GM19043 (cell line): Measurements from ENCODE around the gene EXOC4.

Experiments
- ATAC-seq: cut with Tn5 transposase; IDR thresholded peaks from one replicate; pipeline ENCODE4 v1.9.1; 2021; ENCODE audit warnings: low read depth; ENCODE audit not compliant: unreplicated experiment

The EXOC4 gene

DNA sequence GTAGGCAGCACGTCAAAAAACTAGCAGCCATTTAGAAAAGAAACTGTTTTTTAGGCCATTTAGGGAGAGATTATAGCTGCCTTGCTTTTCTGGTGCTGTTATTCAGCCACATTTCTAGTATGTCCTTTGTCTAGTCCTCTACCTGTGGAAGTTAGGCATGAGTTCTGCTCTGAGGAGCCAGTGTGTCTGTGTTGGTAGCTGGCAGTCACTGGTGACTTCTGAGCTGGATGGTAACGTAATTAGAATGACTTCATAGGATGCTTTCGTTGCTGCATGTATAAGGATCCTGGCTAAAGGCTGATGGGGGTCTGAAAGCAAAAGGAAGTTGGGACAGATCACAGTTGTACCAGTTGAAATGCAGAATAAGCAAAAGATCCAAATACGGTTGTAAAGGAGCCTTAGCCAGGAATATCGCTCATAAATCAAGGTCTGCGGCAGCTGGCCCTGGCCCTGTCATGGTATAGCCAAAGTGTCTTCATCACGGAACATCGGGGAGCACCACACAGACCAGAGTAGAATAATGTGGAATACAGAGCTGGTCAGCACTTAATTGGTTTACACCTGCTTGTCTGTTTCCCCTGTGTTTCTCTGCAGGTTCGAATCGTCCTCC, 226.7 kb downstream of the EXOC4 start:
- no peak for ATAC-seq

DNA sequence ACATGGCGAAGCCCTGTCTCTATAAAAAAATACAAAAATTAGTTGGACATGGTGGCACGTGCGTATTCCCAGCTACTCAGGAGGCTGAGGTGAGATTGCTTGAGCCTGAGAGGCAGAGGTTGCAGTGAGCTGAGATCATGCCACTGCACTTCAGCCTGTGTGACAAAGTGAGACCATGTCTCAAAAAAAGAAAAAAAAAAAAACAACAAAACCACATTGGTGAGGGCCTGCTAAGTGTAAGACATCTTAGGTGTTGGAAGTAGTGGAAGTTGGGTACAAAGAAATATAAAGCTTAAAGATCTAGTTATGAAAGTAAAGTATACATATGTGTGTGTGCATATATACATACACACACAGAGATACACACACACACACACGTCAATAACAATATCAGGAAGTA, 228.0 kb downstream of the EXOC4 start:
- ATAC-seq = no peak

DNA sequence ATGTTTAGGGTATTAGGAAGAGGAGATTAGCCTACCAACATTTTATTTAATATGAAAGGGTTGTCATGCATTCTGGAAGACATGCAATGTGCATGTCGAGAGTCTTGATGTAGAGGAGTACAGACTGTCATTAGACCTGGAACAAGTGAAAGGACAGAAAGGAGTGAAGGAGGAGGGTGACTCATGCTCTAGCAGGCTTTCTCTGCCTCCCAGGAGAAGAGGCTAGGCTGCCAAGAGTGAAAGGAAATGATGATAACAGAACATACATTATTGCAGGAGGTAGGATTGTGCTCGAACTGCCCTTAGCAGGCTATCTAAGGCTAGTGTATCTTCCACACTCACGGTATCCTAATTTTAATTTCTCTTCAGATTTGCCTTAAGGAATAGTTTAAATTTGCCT, 228.8 kb downstream of the EXOC4 start:
- ATAC-seq = no peak

DNA sequence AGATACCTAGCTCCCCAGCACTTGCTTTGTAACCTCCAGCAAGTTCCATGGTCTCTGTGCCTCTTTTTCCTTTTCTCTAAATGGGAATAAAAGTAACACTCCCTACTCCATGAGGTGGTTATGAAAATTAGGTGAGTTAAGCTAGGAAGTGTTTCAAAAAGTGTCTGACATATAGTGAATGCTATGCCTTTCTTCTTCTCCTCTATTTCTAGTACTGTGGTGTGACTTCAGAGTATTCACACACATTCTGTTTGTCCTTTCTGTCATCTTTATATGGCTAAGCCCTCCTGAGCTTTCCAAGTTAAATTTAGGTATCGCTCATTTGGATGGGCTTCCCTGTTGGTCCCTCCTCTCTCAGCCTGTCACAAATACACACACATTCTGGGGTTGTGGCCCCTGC, 229.7 kb downstream of the EXOC4 start:
- no peak for ATAC-seq

DNA sequence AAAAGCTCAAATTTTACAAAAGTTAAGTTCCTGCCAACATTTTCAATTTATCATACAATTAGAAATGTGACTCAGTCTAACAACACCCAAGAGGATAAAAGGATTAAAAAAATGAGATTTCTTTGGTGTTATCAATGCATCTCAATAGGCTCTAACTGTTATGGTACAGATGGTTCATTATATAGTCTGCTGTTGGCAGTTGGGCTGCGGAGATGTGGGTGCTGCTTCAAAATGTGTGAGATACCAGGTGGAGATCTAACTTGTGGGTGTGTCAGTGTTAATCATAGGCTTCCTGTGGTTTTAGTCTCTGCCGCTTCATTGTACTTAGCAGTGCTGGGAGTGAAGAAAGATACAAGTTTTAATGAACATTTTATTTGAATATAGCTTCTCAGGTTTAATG, 231.2 kb downstream of the EXOC4 start:
- ATAC-seq = no peak

DNA sequence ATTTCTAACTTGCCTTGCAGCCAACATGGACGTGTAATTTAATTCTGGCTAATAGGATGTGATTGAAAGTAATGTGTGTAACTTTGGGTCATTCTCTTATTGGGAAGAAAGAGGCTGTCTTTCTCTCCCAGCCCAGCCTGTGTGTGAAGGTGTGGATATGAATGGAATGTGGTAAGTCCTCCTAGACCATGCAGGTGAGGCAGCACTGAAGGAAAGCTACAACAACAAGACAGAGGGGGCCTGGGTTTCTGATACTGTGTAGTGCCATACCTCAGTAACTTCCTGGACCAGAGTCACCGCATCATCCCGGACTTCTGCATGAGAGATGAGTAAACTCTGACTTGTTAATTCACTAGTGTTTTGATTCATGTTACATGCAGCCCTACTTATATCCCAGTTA, 237.0 kb downstream of the EXOC4 start:
- no peak for ATAC-seq

DNA sequence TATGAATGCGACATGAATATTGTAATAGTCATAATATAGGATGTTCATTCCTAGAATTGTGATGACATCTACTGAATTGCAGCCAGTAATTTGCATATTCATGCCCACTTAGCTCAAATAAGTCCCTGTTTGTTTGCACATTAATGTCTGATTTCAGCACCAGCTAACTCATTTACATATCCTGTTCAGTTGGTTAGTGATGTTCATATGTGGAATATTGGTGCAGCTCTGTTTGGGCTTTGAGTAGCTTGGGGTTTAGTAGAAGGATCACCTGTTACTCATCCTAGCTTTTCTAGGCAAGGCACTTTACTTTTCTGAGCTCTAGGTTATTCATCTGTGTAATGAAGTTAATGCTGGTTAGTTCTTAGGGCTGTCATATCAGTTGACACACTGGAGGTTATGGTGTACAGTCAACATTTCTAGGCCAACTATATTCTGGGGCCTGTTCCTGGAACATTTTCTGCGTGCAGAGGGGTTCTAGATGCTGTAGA, 238.4 kb downstream of the EXOC4 start:
- ATAC-seq = no peak

DNA sequence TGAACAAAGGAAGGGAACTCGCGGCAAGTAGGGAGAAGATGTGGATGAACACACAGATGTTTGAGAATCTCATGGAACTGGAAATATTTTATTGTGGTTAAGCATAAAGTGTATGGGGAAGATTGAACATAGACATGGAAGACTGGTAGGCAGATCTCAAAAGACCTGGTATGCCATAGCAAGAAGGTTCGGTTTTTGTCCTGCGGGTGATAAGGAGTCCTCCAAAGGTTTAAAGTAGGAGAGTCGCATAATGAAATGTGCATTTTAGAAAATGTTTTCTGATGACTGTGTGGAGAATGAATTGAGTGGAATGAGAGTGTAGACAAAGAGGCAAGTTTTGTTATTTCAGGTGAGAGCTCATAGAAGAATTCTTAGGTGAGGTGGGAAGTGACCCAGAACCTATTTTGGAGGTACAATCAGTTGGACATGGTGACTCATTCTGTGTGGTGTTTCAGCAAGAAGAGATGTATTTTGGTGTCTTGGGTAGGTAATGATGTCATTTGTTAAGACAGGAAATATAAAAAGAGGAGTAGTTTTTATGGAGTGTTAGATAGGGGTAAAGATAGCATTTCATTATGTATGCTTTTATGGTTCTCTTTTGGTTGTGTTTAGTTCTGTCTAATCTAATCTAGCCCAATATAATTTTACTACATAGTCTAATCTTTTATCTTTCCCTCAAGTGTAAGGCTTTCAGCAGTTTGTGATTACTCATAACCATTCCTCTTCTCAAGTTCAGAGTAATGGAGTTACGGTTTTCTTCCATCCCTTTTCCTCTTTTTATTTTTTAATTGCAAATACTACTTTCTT, 239.2 kb downstream of the EXOC4 start:
- ATAC-seq = no peak

DNA sequence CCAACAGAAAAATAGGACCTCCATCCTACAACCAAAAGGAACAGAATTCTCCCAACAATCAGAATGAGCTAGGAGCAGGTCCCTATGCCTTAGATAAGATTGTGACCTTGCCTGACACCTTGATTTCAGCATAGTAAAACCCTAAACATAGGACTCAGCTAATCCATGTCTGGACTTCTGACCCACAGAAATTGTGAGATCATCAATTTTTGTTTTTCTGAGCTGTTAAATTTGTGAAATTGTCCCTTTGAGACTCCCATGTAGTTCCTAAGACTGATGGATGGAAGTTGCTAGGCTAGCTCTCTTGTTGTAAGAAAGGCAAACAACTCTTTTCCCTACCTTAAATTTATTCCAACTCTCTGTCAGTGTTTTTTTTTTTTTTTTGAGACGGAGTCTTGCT, 244.2 kb downstream of the EXOC4 start:
- no peak for ATAC-seq

DNA sequence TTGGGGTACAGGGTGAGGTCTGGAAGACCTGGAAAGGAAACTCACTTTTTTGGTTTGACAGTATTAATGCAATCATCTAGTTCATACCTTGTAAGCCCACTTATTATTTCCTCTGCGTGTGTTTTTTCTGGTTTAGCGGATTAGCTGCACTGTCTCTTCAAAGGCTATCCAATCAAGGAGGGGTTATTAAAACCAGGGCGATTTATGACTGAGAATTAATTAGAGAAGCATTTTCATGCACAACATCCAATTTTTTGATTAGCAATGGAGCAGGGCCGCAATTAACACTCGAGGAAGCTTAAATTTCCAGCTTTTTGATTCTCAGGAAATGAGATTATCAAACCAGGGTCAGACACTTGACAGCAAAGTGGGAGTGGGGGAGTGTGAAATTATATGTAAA, 248.9 kb downstream of the EXOC4 start:
- no peak for ATAC-seq

DNA sequence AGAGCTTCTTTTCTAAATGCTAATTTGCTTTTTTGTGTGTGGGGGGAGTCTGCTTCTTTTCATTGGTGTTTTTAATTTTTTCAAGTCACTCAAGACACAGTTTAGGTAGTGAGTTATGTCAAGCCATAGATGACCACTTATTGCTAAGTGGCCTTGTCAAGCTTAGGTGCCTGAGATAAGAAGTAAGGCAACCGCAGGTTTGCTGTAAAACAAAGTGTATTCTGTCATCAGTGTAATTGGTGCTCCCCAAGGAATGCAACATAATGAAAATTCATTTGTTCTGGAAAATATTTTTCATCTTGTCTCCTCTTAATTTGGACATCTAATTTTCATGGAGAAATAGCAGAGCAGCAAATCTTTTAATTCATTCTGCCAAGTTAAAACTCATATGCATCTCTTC, 249.6 kb downstream of the EXOC4 start:
- ATAC-seq = no peak

DNA sequence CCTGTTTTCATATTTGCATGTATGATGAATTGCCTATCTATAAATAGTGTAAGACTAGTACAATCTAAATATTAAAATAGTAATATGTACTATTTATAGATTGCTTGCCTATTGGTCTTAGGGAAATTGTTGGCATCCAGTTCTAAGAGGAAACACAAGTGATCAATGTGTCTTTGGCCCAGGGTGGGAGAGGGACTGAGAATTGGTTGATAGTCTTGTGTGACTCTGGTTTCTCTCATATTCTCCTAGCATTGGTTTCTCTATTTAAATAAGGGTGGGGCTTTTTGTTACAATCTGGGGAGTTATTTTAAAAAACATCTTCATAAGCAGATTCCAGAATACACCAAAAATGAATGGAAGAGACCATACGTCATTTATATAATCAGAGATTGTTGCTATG, 250.1 kb downstream of the EXOC4 start:
- no peak for ATAC-seq

DNA sequence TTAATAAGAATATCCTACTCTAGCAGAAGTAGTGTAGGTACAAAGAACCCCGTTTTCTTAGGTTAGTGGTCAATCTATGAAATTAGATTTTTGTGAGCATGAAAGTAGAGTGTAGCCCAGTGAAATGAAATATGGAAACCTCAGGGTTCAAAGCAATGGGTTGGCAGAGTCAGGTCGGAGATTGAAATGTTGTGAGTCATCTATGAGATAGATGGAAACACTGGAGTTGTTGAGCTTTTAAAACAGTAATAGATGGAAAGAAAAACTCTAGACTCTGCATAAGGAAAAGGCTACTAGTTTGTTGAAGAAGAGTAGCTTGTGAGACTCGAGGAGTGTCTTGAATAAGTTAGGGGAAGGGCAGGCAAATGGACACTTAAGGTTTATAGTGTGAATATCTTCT, 251.9 kb downstream of the EXOC4 start:
- no peak for ATAC-seq

DNA sequence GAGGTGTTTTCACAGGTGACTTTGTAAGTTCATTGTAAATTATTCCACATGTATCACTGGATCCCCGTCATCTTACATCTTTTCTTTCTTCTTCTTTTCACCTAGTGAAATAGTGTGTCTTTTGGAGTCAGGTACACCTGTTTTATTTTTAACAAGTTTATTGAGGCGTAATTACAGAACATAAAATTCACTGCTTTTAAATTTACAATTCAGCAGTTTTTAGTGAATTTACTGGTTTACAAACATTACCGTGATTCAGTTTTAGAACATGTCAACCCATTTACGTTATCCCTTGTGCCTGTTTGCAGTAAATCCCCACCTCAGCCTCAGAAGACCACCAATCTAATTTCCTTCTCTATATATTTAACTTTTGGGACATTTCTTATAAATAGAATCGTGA, 256.9 kb downstream of the EXOC4 start:
- ATAC-seq = no peak

DNA sequence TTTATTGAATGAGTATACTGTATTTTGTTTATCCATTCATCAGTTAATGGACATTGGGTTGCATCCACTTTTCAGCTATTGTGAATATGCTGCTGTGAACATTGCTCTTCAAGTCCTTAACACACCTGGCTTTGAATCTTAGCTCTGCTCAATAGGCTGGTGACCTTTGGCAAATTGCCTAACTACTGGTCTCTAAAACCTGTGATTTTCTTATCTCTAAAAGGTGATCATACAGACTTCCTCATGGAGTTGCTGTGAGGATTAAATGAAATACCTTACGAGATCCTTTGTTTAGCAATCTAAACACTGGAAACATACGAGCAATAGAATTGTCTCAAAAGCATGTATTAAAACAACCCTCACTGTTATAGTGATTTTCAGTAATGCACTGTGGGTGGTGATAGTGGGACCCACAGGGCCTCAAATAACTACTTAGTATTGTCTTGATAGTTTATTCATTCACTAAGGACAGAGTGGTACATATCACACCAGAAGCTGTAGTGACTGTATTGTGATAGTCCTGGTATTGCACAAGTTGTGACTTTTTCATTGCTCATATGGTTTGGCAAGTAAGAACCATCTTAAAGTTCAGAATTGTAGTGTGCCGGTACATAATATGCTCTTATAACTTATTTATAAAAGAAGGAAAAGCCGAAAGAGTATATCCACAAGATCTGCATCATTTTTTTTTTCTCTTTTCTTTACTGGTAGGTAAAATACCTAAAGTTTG, 257.6 kb downstream of the EXOC4 start:
- no peak for ATAC-seq

DNA sequence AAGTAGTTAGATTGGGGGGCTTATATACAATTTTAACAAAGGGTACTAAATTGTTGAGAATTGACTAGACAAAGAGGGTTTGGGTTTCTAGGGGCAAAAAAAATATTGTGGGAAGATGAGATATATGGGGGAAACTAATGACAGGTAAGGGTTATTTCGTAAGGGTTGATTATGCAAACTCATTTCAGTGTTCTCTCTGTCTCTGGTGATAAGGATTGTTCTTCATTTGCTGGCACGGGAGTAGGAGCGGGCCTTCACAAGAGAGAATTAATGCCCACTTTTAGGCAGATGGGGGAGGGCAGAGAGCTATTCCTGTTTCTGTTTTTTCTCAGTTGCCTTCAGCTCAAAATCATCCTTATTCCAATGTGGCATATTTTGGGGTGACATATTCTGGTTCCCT, 258.4 kb downstream of the EXOC4 start:
- ATAC-seq = no peak

DNA sequence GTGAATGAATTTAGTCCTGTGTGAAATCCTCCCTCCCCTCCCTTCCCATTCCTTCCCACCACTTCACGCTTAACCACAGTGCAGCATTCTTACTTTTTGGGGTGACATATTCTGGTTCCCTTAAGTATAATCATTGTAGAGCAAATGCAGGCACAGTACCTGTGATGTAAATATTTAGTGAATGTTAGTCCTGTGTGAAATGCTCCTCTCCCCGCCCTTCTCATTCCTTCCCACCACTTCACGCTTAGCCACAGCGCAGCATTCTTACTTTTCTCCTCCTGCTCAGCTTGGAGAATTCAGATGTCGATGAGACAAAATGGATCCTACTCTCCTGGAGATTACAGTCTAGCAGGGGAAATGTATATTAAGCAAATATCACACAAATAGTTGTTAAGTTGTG, 258.8 kb downstream of the EXOC4 start:
- ATAC-seq = no peak

DNA sequence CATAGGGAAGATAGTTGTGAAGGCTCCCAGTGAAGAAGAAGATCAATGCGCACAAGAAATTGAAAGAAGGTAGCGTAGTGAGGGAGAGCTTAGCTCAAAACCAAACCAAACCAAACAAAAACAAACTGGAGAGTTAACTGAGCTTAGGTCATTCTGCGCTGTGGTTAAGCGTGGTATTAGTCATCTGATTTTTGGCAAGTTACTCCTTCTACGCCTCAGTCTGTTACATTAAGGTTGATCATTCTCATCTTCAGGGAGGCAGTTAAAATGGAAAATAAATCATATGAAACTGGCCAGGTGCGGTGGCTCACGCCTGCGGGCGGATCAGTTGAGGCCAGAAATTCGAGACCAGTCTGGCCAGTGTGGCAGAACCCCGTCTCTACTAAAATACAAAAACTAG, 259.7 kb downstream of the EXOC4 start:
- ATAC-seq = no peak

DNA sequence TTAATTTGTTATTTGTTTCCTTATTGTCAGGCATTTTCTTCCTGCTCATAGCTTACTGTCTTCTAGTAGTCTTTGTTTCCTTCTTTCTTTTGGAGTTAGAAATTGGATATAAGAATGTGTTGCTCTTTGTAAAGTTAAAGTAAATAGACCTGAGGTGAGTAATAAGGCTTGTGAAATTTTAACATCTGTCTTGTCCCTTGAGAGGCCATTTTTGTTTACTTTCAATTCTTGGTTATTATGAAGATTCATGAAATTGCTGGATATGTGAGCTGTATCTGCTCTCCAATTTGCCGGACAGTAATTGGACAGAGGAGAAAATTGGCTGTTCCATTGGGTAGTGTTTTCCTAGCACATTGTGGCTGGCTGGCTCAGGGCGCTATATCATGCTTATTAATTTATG, 260.7 kb downstream of the EXOC4 start:
- no peak for ATAC-seq

DNA sequence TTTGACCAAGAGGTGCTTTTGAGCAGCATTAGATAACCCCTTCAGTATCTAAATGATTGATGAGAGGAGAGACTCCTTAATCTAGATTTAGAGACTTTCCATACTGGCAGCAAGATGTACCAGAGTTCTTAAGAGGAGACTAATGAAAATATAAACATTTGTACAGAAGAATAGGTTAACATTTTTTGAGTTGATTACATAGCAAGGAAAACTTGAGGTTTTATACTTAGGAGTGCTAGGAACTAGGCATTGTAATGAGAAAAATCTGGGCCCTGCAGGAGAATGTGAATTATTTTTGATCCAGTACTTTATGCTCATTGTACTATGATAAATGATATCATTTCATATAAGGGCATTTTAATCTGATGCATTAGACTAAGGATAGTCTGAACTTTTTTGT, 261.7 kb downstream of the EXOC4 start:
- ATAC-seq = no peak

DNA sequence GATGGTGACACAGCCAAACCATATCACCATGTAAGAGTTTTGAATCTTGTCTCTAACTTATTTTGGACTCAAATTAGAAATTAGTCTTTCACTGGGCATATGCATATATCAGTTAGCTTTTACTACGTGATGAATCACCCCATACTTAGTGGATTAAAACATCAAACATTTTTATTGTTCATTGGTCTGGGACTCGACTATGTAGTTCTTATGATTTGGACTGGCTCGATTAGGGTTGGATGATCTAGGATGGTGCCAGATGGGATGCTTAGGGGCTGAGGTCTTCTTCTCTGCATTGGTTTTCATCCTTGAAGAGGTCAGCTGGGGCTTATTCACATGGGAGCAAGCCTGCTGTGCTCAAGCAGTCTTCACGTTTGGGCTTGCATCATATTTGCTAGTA, 264.9 kb downstream of the EXOC4 start:
- ATAC-seq = no peak

DNA sequence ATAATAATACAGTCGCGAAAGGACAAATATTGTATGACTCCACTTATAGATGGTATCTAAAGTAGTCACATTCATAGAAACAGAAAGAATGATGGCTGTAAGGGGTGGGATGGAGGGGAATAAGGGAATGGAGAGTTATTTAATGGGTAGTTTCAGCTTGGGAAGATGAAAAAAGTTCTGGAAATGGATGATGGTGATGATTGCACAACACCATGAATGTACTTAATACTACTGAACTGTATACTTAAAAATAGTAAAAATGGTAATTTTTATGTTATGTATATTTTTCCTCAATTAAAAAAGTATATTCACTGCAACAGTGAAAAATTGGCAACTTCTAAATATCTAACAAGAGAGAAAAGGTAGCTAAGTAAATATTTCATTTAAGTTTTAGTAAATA, 265.8 kb downstream of the EXOC4 start:
- ATAC-seq = no peak
